H1 (cell line): Measurements from ENCODE around the gene ZNF175. TPM values are rescaled to one million over a fixed set of nuclear protein-coding genes. Genes with fewer than 3 reads are reported as not detected.

Source experiments
- CTCF ChIA-PET: fragments of 300-600 bp; sonication (Branson Sonifier 250); formaldehyde crosslinking; loops from one replicate; lab custom pipeline; 2021; ENCODE audit not compliant: partially characterized antibody; lab: Charles Lee
- POLR2A ChIA-PET: fragments of 300-600 bp; sonication (Branson Sonifier 250); formaldehyde crosslinking; loops from one replicate; lab custom pipeline; 2021; ENCODE audit warnings: inconsistent platforms; ENCODE audit not compliant: partially characterized antibody; lab: Charles Lee
- DNase-seq, 2 experiments: peaks; one replicate each; pipeline versions ENCODE4 v3.0.0 to v3.0.0-alpha.2; 2010 to 2022; ENCODE audit warnings: low spot score in 2 of 2, low read depth in 1 of 2, mixed read lengths in 1 of 2
- FAIRE-seq: peaks from 2 replicates; lab custom pipeline; 2011; peaks lifted over from hg19 to GRCh38; lab: Jason Lieb, UNC
- H2AFZ ChIP-seq: 2 replicates; pipeline ENCODE4 v1.8.1; 2012; ENCODE audit warnings: low read length, inconsistent platforms
- H2AK5ac ChIP-seq: 2 replicates; pipeline ENCODE4 v1.6.1; 2013; ENCODE audit warnings: low read depth, low read length
- H2BK120ac ChIP-seq: replicated peaks from 2 replicates; pipeline ENCODE3; 2013; ENCODE audit warnings: low read depth, low read length, inconsistent platforms
- H2BK12ac ChIP-seq: 2 replicates; pipeline ENCODE4 v1.6.1; 2013; ENCODE audit warnings: low read depth, low read length
- H2BK15ac ChIP-seq: 2 replicates; pipeline ENCODE4 v1.6.1; 2013; ENCODE audit warnings: low read length
- H2BK20ac ChIP-seq: 2 replicates; pipeline ENCODE4 v1.6.1; 2013; ENCODE audit warnings: low read length
- H2BK5ac ChIP-seq: 2 replicates; pipeline ENCODE4 v1.6.1; 2013; ENCODE audit warnings: low read depth, low read length
- H3K14ac ChIP-seq: 2 replicates; pipeline ENCODE4 v1.6.1; 2013; ENCODE audit warnings: inconsistent platforms; ENCODE audit not compliant: insufficient read length
- H3K18ac ChIP-seq: 2 replicates; pipeline ENCODE4 v1.6.1; 2013; ENCODE audit warnings: low read length; ENCODE audit errors: extremely low read depth
- H3K23ac ChIP-seq: 2 replicates; pipeline ENCODE4 v1.6.1; 2013; ENCODE audit warnings: inconsistent platforms; ENCODE audit not compliant: insufficient read length
- H3K23me2 ChIP-seq: 2 replicates; pipeline ENCODE4 v1.6.1; 2013; ENCODE audit warnings: low read depth, low read length
- H3K27ac ChIP-seq: 2 replicates; pipeline ENCODE4 v1.6.1; 2011; ENCODE audit warnings: low read depth, low read length, inconsistent platforms
- H3K27me3 ChIP-seq, 4 experiments: replicated peaks in 1 of 4; 1 replicate in 1 of 4; 2 replicates in 3 of 4; pipeline versions ENCODE4 v1.6.1 to v1.8.1; 2011 to 2013; ENCODE audit warnings: low read length in 3 of 4, mild to moderate bottlenecking in 3 of 4, inconsistent platforms in 2 of 4, mixed read lengths in 2 of 4, moderate library complexity in 1 of 4; ENCODE audit not compliant: control insufficient read depth in 3 of 4, insufficient read depth in 3 of 4; ENCODE audit errors: extremely low read depth in 1 of 4
- H3K36me3 ChIP-seq, 4 experiments: 2 replicates each; pipeline versions ENCODE4 v1.6.1 to v1.8.1; 2011 to 2013; ENCODE audit warnings: mild to moderate bottlenecking in 4 of 4, low read length in 3 of 4, moderate library complexity in 2 of 4, control low read depth in 1 of 4, inconsistent platforms in 1 of 4; ENCODE audit not compliant: insufficient read depth in 4 of 4, control insufficient read depth in 2 of 4
- H3K4ac ChIP-seq: replicated peaks from 2 replicates; pipeline ENCODE3; 2013; ENCODE audit warnings: low read length, low read depth, mixed read lengths, inconsistent platforms; ENCODE audit not compliant: insufficient read length
- H3K4me1 ChIP-seq, 4 experiments: replicated peaks in 1 of 4; 1 replicate in 1 of 4; 2 replicates in 3 of 4; pipeline versions ENCODE4 v1.6.1 to v1.8.1; 2011 to 2013; ENCODE audit warnings: low read length in 3 of 4, inconsistent platforms in 2 of 4, mixed read lengths in 1 of 4; ENCODE audit not compliant: insufficient read depth in 4 of 4, control insufficient read depth in 3 of 4
- H3K4me2 ChIP-seq, 2 experiments: 2 replicates each; pipeline versions ENCODE4 v1.6.1 to v1.8.1; 2011 to 2013; ENCODE audit warnings: low read depth in 2 of 2, low read length in 2 of 2, control low read depth in 1 of 2, inconsistent platforms in 1 of 2, mild to moderate bottlenecking in 1 of 2; ENCODE audit not compliant: insufficient read depth in 1 of 2
- H3K4me3 ChIP-seq, 4 experiments: fragments of 200-600, 300-600 bp in 1 of 4; sonication (generic), shearing (Covaris generic), sonication (Bioruptor Twin) in 1 of 4; 2 replicates each; pipeline versions ENCODE4 v1.5.1 to v1.8.1; 2011 to 2016; ENCODE audit warnings: low read length in 4 of 4, low read depth in 3 of 4, control low read depth in 2 of 4, inconsistent platforms in 2 of 4, mild to moderate bottlenecking in 2 of 4, mixed read lengths in 1 of 4, moderate library complexity in 1 of 4; ENCODE audit not compliant: insufficient read depth in 2 of 4; ENCODE audit errors: extremely low read depth in 1 of 4
- H3K56ac ChIP-seq: replicated peaks from 2 replicates; pipeline ENCODE3; 2013; ENCODE audit warnings: low read depth, mild to moderate bottlenecking, mixed read lengths, low read length, inconsistent platforms; ENCODE audit not compliant: insufficient read length
- H3K79me1 ChIP-seq: 2 replicates; pipeline ENCODE4 v1.6.1; 2013; ENCODE audit warnings: low read depth, low read length, control low read depth
- H3K79me2 ChIP-seq, 2 experiments: 2 replicates each; pipeline versions ENCODE4 v1.6.1 to v1.8.1; 2012 to 2013; ENCODE audit warnings: low read length in 2 of 2, mild to moderate bottlenecking in 2 of 2, inconsistent platforms in 1 of 2; ENCODE audit not compliant: insufficient read depth in 2 of 2, control insufficient read depth in 1 of 2
- H3K9ac ChIP-seq, 4 experiments: replicated peaks in 1 of 4; 1 replicate in 1 of 4; 2 replicates in 3 of 4; pipeline versions ENCODE4 v1.6.1 to v1.8.1; 2011 to 2013; ENCODE audit warnings: low read depth in 3 of 4, low read length in 3 of 4, control low read depth in 2 of 4, mild to moderate bottlenecking in 2 of 4, moderate library complexity in 2 of 4, inconsistent platforms in 1 of 4; ENCODE audit errors: extremely low read depth in 1 of 4
- H3K9me3 ChIP-seq, 2 experiments: 2 replicates each; pipeline versions ENCODE4 v1.6.1 to v1.8.1; 2012 to 2013; ENCODE audit warnings: mild to moderate bottlenecking in 2 of 2, moderate library complexity in 2 of 2, control low read depth in 1 of 2, inconsistent platforms in 1 of 2, low read depth in 1 of 2, low read length in 1 of 2, mixed read lengths in 1 of 2; ENCODE audit not compliant: insufficient read depth in 2 of 2
- H4K20me1 ChIP-seq, 2 experiments: replicated peaks in 1 of 2; 2 replicates each; pipeline versions ENCODE3 to v1.8.1; 2011 to 2013; ENCODE audit warnings: inconsistent platforms in 2 of 2, low read length in 2 of 2, mild to moderate bottlenecking in 1 of 2; ENCODE audit not compliant: insufficient read depth in 2 of 2, control insufficient read depth in 1 of 2
- H4K5ac ChIP-seq: 2 replicates; pipeline ENCODE4 v1.6.1; 2013; ENCODE audit warnings: low read length, low read depth, mixed read lengths, inconsistent platforms; ENCODE audit not compliant: insufficient read length
- H4K8ac ChIP-seq: 2 replicates; pipeline ENCODE4 v1.8.0; 2013; ENCODE audit warnings: mild to moderate bottlenecking, moderate library complexity, low read length, inconsistent platforms; ENCODE audit not compliant: insufficient read depth; ENCODE audit errors: extremely low read depth
- H4K91ac ChIP-seq: replicated peaks from 2 replicates; pipeline ENCODE3; 2013; ENCODE audit warnings: low read length, mixed read lengths, inconsistent platforms; ENCODE audit not compliant: insufficient read length
- POLR2AphosphoS5 ChIP-seq: IDR thresholded peaks from 2 replicates; pipeline ENCODE4 v1.6.1; 2011; ENCODE audit warnings: low read depth, low read length
- RNF2 ChIP-seq: fragments of 200-900, 300-1000 bp; sonication (generic); IDR thresholded peaks from 2 replicates; pipeline ENCODE4 v1.7.1; 2016; ENCODE audit warnings: borderline replicate concordance, low read depth, mild to moderate bottlenecking, antibody characterized with exemption, low read length; ENCODE audit not compliant: poor library complexity, severe bottlenecking; ENCODE audit errors: missing control alignments
- SAP30 ChIP-seq: fragments of 300-600 bp; sonication (generic); IDR thresholded peaks from 2 replicates; pipeline ENCODE4 v1.7.1; 2012; ENCODE audit warnings: low read length, moderate library complexity, mild to moderate bottlenecking, inconsistent platforms; ENCODE audit not compliant: insufficient read depth, insufficient replicate concordance
- SUZ12 ChIP-seq: fragments of 200-600 bp; sonication (generic); IDR thresholded peaks from 2 replicates; pipeline ENCODE4 v1.6.1; 2012; ENCODE audit warnings: mild to moderate bottlenecking, inconsistent platforms, low read length, moderate library complexity, mixed read lengths
- WGBS, 2 experiments: shearing (Covaris generic) in 1 of 2; methylation state at CpG; one replicate each; pipeline versions ENCODE4 v1.1.6 to v1.1.7; 2013 to 2015; ENCODE audit warnings: low lambda C conversion rate in 2 of 2, mixed read lengths in 2 of 2, inconsistent platforms in 1 of 2, low coverage in 1 of 2, missing lambda C conversion rate in 1 of 2; ENCODE audit not compliant: insufficient replicate concordance in 2 of 2, insufficient coverage in 1 of 2, insufficient read length in 1 of 2; ENCODE audit errors: extremely low coverage in 1 of 2, missing lambda C conversion rate in 1 of 2; 5-methylcytosine and 5-hydroxymethylcytosine counted together
- polyA plus RNA-seq, 7 experiments: library from polyadenylated mRNA; depleted of rRNA in 3 of 7; stranded (reverse) in 5 of 7; unstranded in 2 of 7; fragments of >200 nt in 5 of 7; fragments of 200-250 nt in 2 of 7; gene quantifications; 1 replicate in 5 of 7; 2 replicates in 1 of 7; 4 replicates in 1 of 7; pipeline versions ENCODE4 v1.2.1 to v1.2.3, GENCODE V29; 2011 to 2013; ENCODE audit warnings: missing spikeins in 2 of 7, mixed read lengths in 2 of 7
- total RNA-seq: library from RNA; stranded (reverse); fragmentation: NEBNext Ultra II Directional; extraction: Animal tissue kit (Norgen Biotek cat#: 25700); gene quantifications from 2 replicates; pipeline ENCODE4 v1.2.1, GENCODE V29; 2021

ZNF175 gene
- total and polyA plus RNA-seq, 2 of the 8 experiments (the other 6 are each of a cell fraction or from before 2014, with no cell fraction given), result 1.7 to 11.1 TPM

DNA sequence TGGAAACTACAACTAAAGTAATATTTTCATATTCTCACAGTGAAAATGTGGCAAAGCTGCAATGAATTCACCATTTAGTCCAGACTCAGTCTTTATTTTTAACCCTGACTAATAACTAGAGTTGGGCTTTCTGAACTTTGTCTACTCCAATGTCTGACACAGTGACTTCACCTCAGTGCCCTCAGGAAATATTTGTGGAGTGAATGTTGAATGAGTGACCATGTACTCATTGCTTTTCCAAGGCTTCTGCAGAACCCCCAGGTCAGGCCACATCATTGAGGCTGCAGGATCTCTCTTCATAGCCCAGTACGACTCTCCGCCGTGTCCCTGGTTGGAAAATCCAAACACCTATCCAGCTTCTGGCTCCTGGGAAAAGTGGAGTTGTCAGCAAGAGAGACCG, 1.8 kb downstream of the ZNF175 start:
- CTCF ChIA-PET, result no interaction called here
- TF ChIP-seq SUZ12 (no peak), POLR2AphosphoS5 (no peak), RNF2 (no peak), SAP30 (no peak)

More for the DNA sequence above, 1.8 kb downstream of the ZNF175 start:
- no peaks in the 10 kb centered on the region for H3K27me3 ChIP-seq
- H3K18ac ChIP-seq, result no peak overlapping the region
- peaks cover 0 to 9% (median 3%) of the 10 kb centered on the region in 4 experiments; a peak in 4 of 8 replicates for H3K36me3 ChIP-seq
- no peak overlapping the region for H2BK15ac ChIP-seq
- H3K9ac ChIP-seq, result no peak overlapping the region
- no peak overlapping the region for H4K91ac ChIP-seq
- no peak overlapping the region for H3K4me2 ChIP-seq
- no peak overlapping the region for H4K5ac ChIP-seq
- H4K8ac ChIP-seq, result no peak overlapping the region
- no peak overlapping the region for H2BK12ac ChIP-seq
- WGBS, 2 experiments, result 85% methylated on average over 4 of the region's 4 CpGs; no CpG with 5 or more reads in 1 of the 2 experiments
- H3K27ac ChIP-seq, result no peak overlapping the region
- peaks cover 0 to 17% of the 10 kb centered on the region in 2 experiments; a peak in 2 of 4 replicates for H3K79me2 ChIP-seq
- peaks cover 0 to 3% (median 2%) of the 10 kb centered on the region in 4 experiments; a peak in 4 of 7 replicates for H3K4me1 ChIP-seq
- H3K23me2 ChIP-seq, result peaks cover 4% of the 10 kb centered on the region
- H4K20me1 ChIP-seq, result no peaks in the 10 kb centered on the region
- H2BK20ac ChIP-seq, result no peak overlapping the region
- DNase-seq (no peak), FAIRE-seq (no peak)
- no peak overlapping the region for H2AFZ ChIP-seq
- POLR2A ChIA-PET, result interaction anchor here (1.6 kb wide), 1 partner anchor 8 kb away, joined by 5 read pairs; no protein-coding TSS in a partner anchor
- H3K4ac ChIP-seq, result no peak overlapping the region
- no peak overlapping the region for H3K23ac ChIP-seq
- no peak overlapping the region for H2BK120ac ChIP-seq
- no peaks in the 10 kb centered on the region for H3K9me3 ChIP-seq
- no peak overlapping the region for H2BK5ac ChIP-seq
- no peak overlapping the region for H3K4me3 ChIP-seq
- H2AK5ac ChIP-seq, result no peak overlapping the region
- H3K56ac ChIP-seq, result no peak overlapping the region
- no peak overlapping the region for H3K14ac ChIP-seq
- peaks cover 4% of the 10 kb centered on the region; the same call in 1 of the 2 replicates for H3K79me1 ChIP-seq
